Measurements from ENCODE around the gene CRTC3.
"Not testable (repeated sequence)": the region's sequence is repeated elsewhere in the genome, so short reads cannot be mapped to it uniquely, and the experiment has no call there.

The CRTC3 gene

GRCh38 chr15:90523373-90523772, 6.3 kb upstream of the CRTC3 start:
- no peak for DNase-seq

- DNase-seq, result not testable (repeated sequence)
Observed at GRCh38 chr15:90524018-90524803, 5.5 kb upstream of the CRTC3 start.

- DNase-seq, result no peak
Observed at GRCh38 chr15:90529011-90529370, 732 bp upstream of the CRTC3 start.

GRCh38 chr15:90530250-90531051, 728 bp downstream of the CRTC3 start:
- DNase-seq, result no peak

GRCh38 chr15:90531147-90531546, 1.4 kb downstream of the CRTC3 start:
- no peak for DNase-seq

- DNase-seq, result no peak
Observed at GRCh38 chr15:90535254-90535653, 5.5 kb downstream of the CRTC3 start.

- no peak for DNase-seq
Observed at GRCh38 chr15:90539789-90540188, 10.1 kb downstream of the CRTC3 start.

- DNase-seq, result no peak
Observed at GRCh38 chr15:90540768-90541167, 11.0 kb downstream of the CRTC3 start.

- DNase-seq, result no peak
Observed at GRCh38 chr15:90545095-90545494, 15.4 kb downstream of the CRTC3 start.

GRCh38 chr15:90547540-90547939, 17.8 kb downstream of the CRTC3 start:
- no peak for DNase-seq

- DNase-seq, result no peak
Observed at GRCh38 chr15:90550919-90551318, 21.2 kb downstream of the CRTC3 start.

GRCh38 chr15:90552162-90552928, 22.6 kb downstream of the CRTC3 start:
- DNase-seq, result no peak

GRCh38 chr15:90552929-90553211, 23.1 kb downstream of the CRTC3 start:
- DNase-seq, result no peak

- no peak for DNase-seq
Observed at GRCh38 chr15:90553248-90553745, 23.6 kb downstream of the CRTC3 start.

- DNase-seq, result peak; percentile 0
Observed at GRCh38 chr15:90557186-90558084, 27.7 kb downstream of the CRTC3 start.

GRCh38 chr15:90558171-90558573, 28.4 kb downstream of the CRTC3 start:
- no peak for DNase-seq

- no peak for DNase-seq
Observed at GRCh38 chr15:90559119-90559518, 29.4 kb downstream of the CRTC3 start.

GRCh38 chr15:90560229-90560776, 30.6 kb downstream of the CRTC3 start:
- DNase-seq, result no peak

GRCh38 chr15:90561344-90562244, 31.9 kb downstream of the CRTC3 start:
- DNase-seq, result no peak

GRCh38 chr15:90562669-90563068, 32.9 kb downstream of the CRTC3 start:
- no peak for DNase-seq

GRCh38 chr15:90563463-90563862, 33.7 kb downstream of the CRTC3 start:
- DNase-seq, result no peak

Data from NCI-H446 treated with DMSO at 0.1 percent for 48 hours (cell line).